Neural progenitor cell (in vitro differentiated cells): Measurements from ENCODE around the gene LMBR1. TPM values are rescaled to one million over a fixed set of nuclear protein-coding genes. Genes with fewer than 3 reads are reported as not detected.
A peak's percentile ranks its signal among the peaks of the same experiment; 100 is the strongest.

Experiments used
- DNase-seq: peaks from one replicate; pipeline ENCODE4 v3.0.0-alpha.2; 2016; ENCODE audit warnings: low spot score
- H2AFZ ChIP-seq: fragments of 200-600 bp; sonication (generic); replicated peaks from 2 replicates; pipeline ENCODE4 v1.6.1; 2016; ENCODE audit warnings: antibody characterized with exemption
- H3F3A ChIP-seq: fragments of 200-600 bp; sonication (generic); 2 replicates; pipeline ENCODE4 v1.6.1; 2016; ENCODE audit warnings: antibody characterized with exemption, low read depth
- H3K27ac ChIP-seq: fragments of 200-600 bp; sonication (generic); 2 replicates; pipeline ENCODE4 v1.5.1; 2016; ENCODE audit warnings: mild to moderate bottlenecking
- H3K27me3 ChIP-seq: fragments of 200-600 bp; sonication (generic); 2 replicates; pipeline ENCODE4 v1.6.1; 2016; ENCODE audit warnings: mild to moderate bottlenecking, moderate library complexity
- H3K36me3 ChIP-seq: fragments of 200-600 bp; sonication (generic); 2 replicates; pipeline ENCODE4 v1.5.1; 2016
- H3K4me1 ChIP-seq: fragments of 200-600 bp; sonication (generic); 2 replicates; pipeline ENCODE4 v1.6.1; 2016; ENCODE audit warnings: mixed run types
- H3K4me2 ChIP-seq: fragments of 200-600 bp; sonication (generic); 2 replicates; pipeline ENCODE4 v1.6.1; 2016
- H3K4me3 ChIP-seq: fragments of 200-600 bp; sonication (generic); 2 replicates; pipeline ENCODE4 v1.5.1; 2016
- H3K79me2 ChIP-seq: fragments of 200-600 bp; sonication (generic); 2 replicates; pipeline ENCODE4 v1.6.1; 2016; ENCODE audit warnings: low read depth
- H3K9ac ChIP-seq: fragments of 200-600 bp; sonication (generic); 2 replicates; pipeline ENCODE4 v1.6.1; 2016
- H3K9me3 ChIP-seq: fragments of 200-600 bp; sonication (generic); 2 replicates; pipeline ENCODE4 v1.5.1; 2016; ENCODE audit warnings: low read depth
- H4K20me1 ChIP-seq: fragments of 200-600 bp; sonication (generic); 2 replicates; pipeline ENCODE4 v1.6.1; 2016; ENCODE audit warnings: low read depth
- H3K27ac Mint-ChIP-seq: 3 replicates; pipeline ENCODE4 v1.8.0; 2021; ENCODE audit warnings: mixed read lengths
- H3K27me3 Mint-ChIP-seq: 2 replicates; pipeline ENCODE4 v1.8.0; 2022; ENCODE audit warnings: low read depth, mild to moderate bottlenecking, inconsistent platforms, moderate library complexity, mixed read lengths; ENCODE audit not compliant: insufficient read depth
- H3K36me3 Mint-ChIP-seq: 3 replicates; pipeline ENCODE4 v1.8.0; 2021; ENCODE audit warnings: mixed read lengths
- H3K4me1 Mint-ChIP-seq: 3 replicates; pipeline ENCODE4 v1.8.0; 2021; ENCODE audit warnings: mixed read lengths
- H3K4me3 Mint-ChIP-seq: 3 replicates; pipeline ENCODE4 v1.8.0; 2021; ENCODE audit warnings: mild to moderate bottlenecking, moderate library complexity, mixed read lengths
- H3K9me3 Mint-ChIP-seq: 3 replicates; pipeline ENCODE4 v1.8.0; 2020; ENCODE audit warnings: mixed read lengths
- CTCF ChIP-seq: fragments of 200-600 bp; sonication (generic); IDR thresholded peaks from 2 replicates; pipeline ENCODE4 v1.5.1; 2017; ENCODE audit warnings: antibody characterized with exemption, mild to moderate bottlenecking
- EZH2 ChIP-seq: fragments of 200-600 bp; sonication (generic); IDR thresholded peaks from 2 replicates; pipeline ENCODE4 v1.6.1; 2017; ENCODE audit warnings: antibody characterized with exemption, mild to moderate bottlenecking, moderate library complexity
- EZH2phosphoT487 ChIP-seq: fragments of 200-600 bp; sonication (generic); IDR thresholded peaks from 2 replicates; pipeline ENCODE4 v1.6.1; 2017; ENCODE audit warnings: antibody characterized with exemption
- total RNA-seq: library from RNA; depleted of rRNA; stranded (reverse); fragments of >200 nt; gene quantifications from 2 replicates; pipeline ENCODE4 v1.2.3, GENCODE V29; 2015; ENCODE audit warnings: low replicate concordance

The LMBR1 gene
- total RNA-seq, 1 donor from 2014 or later: 58.1 TPM

GRCh38 chr7:156832195-156832877 is 60.6 kb downstream of the LMBR1 start:
- H3K9ac ChIP-seq: no peak overlapping the region
- Mint-ChIP-seq H3K4me3 (no peak overlapping the region), H3K4me1 (no peaks in the 10 kb centered on the region), H3K9me3 (no peaks in the 10 kb centered on the region), H3K27me3 (peaks cover 2% of the 10 kb centered on the region), H3K27ac (no peak overlapping the region), H3K36me3 (peaks cover 8% of the 10 kb centered on the region)
- H3K27ac ChIP-seq: no peak overlapping the region
- H3K27me3 ChIP-seq: no peaks in the 10 kb centered on the region
- H3K9me3 ChIP-seq: no peaks in the 10 kb centered on the region
- TF ChIP-seq EZH2phosphoT487 (no peak), EZH2 (no peak), CTCF (no peak)
- no peak overlapping the region for H2AFZ ChIP-seq
- no peak overlapping the region for H3K4me2 ChIP-seq
- H3K4me1 ChIP-seq: no peaks in the 10 kb centered on the region
- H3K36me3 ChIP-seq: no peaks in the 10 kb centered on the region
- H4K20me1 ChIP-seq: no peaks in the 10 kb centered on the region
- no peaks in the 10 kb centered on the region for H3K79me2 ChIP-seq
- DNase-seq: no peak
- H3F3A ChIP-seq: peaks cover 4% of the 10 kb centered on the region
- H3K4me3 ChIP-seq: no peak overlapping the region

GRCh38 chr7:156829669-156830336 is 63.2 kb downstream of the LMBR1 start:
- TF ChIP-seq EZH2 (no peak), CTCF (no peak), EZH2phosphoT487 (no peak)
- Histone ChIP-seq H3K9ac (no peak overlapping the region), H2AFZ (no peak overlapping the region), H3K4me2 (no peak overlapping the region), H3K9me3 (no peaks in the 10 kb centered on the region), H3K4me1 (no peaks in the 10 kb centered on the region), H3K36me3 (no peaks in the 10 kb centered on the region), H3K27ac (no peak overlapping the region), H4K20me1 (no peaks in the 10 kb centered on the region), H3K79me2 (no peaks in the 10 kb centered on the region), H3K27me3 (no peaks in the 10 kb centered on the region), H3F3A (peaks cover 4% of the 10 kb centered on the region), H3K4me3 (no peak overlapping the region)
- no peak for DNase-seq
- Mint-ChIP-seq H3K4me1 (no peaks in the 10 kb centered on the region), H3K27ac (no peak overlapping the region), H3K4me3 (no peak overlapping the region), H3K27me3 (peaks cover 2% of the 10 kb centered on the region), H3K36me3 (peaks cover 5% of the 10 kb centered on the region), H3K9me3 (no peaks in the 10 kb centered on the region)

- Mint-ChIP-seq H3K9me3 (no peaks in the 10 kb centered on the region), H3K4me1 (no peaks in the 10 kb centered on the region), H3K4me3 (no peak overlapping the region), H3K36me3 (peaks cover 4% of the 10 kb centered on the region), H3K27ac (no peak overlapping the region), H3K27me3 (peaks cover 2% of the 10 kb centered on the region)
- Histone ChIP-seq H3K4me2 (no peak overlapping the region), H3K9me3 (no peaks in the 10 kb centered on the region), H3K9ac (no peak overlapping the region), H2AFZ (no peak overlapping the region), H3K79me2 (no peaks in the 10 kb centered on the region), H3K27me3 (no peaks in the 10 kb centered on the region), H3F3A (peaks cover 4% of the 10 kb centered on the region), H3K4me3 (no peak overlapping the region), H3K4me1 (no peaks in the 10 kb centered on the region), H3K36me3 (no peaks in the 10 kb centered on the region), H3K27ac (no peak overlapping the region), H4K20me1 (no peaks in the 10 kb centered on the region)
- DNase-seq: peak; percentile 44
- TF ChIP-seq EZH2: no peak
- TF ChIP-seq EZH2phosphoT487: no peak
- TF ChIP-seq CTCF: peak; percentile 66
These were observed 65.3 kb downstream of the LMBR1 start for GRCh38 chr7:156827587-156828203.
